GM12874 (cell line): ENCODE measurements around the gene CAPN1.

ENCODE experiments used
- TF ChIP-seq, protein P1 (sequence below): IDR thresholded peaks from 2 replicates; pipeline ENCODE4 v1.5.1; 2011; ENCODE audit warnings: low read depth, mild to moderate bottlenecking, control low read depth, low read length, moderate library complexity; ENCODE audit not compliant: insufficient read depth

Gene CAPN1

GRCh38 chr11:65205602-65205967 is 23.9 kb downstream of the CAPN1 start:
- TF ChIP-seq, protein P1, sequence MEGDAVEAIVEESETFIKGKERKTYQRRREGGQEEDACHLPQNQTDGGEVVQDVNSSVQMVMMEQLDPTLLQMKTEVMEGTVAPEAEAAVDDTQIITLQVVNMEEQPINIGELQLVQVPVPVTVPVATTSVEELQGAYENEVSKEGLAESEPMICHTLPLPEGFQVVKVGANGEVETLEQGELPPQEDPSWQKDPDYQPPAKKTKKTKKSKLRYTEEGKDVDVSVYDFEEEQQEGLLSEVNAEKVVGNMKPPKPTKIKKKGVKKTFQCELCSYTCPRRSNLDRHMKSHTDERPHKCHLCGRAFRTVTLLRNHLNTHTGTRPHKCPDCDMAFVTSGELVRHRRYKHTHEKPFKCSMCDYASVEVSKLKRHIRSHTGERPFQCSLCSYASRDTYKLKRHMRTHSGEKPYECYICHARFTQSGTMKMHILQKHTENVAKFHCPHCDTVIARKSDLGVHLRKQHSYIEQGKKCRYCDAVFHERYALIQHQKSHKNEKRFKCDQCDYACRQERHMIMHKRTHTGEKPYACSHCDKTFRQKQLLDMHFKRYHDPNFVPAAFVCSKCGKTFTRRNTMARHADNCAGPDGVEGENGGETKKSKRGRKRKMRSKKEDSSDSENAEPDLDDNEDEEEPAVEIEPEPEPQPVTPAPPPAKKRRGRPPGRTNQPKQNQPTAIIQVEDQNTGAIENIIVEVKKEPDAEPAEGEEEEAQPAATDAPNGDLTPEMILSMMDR: no peak

DNA sequence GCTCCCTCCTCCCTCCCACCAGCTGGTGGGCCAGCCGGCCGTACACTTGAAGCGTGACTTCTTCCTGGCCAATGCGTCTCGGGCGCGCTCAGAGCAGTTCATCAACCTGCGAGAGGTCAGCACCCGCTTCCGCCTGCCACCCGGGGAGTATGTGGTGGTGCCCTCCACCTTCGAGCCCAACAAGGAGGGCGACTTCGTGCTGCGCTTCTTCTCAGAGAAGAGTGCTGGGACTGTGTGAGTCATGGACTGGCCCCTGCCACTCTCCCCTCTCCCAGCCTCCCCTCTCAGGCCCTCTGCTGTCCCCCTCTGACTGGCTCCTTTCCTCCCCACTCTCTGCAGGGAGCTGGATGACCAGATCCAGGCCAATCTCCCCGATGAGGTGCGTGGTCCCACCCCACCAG is 24.7 kb downstream of the CAPN1 start:
- TF ChIP-seq, protein P1: no peak

- TF ChIP-seq, protein P1: no peak
Observed at GRCh38 chr11:65206901-65207300, 25.2 kb downstream of the CAPN1 start.

DNA sequence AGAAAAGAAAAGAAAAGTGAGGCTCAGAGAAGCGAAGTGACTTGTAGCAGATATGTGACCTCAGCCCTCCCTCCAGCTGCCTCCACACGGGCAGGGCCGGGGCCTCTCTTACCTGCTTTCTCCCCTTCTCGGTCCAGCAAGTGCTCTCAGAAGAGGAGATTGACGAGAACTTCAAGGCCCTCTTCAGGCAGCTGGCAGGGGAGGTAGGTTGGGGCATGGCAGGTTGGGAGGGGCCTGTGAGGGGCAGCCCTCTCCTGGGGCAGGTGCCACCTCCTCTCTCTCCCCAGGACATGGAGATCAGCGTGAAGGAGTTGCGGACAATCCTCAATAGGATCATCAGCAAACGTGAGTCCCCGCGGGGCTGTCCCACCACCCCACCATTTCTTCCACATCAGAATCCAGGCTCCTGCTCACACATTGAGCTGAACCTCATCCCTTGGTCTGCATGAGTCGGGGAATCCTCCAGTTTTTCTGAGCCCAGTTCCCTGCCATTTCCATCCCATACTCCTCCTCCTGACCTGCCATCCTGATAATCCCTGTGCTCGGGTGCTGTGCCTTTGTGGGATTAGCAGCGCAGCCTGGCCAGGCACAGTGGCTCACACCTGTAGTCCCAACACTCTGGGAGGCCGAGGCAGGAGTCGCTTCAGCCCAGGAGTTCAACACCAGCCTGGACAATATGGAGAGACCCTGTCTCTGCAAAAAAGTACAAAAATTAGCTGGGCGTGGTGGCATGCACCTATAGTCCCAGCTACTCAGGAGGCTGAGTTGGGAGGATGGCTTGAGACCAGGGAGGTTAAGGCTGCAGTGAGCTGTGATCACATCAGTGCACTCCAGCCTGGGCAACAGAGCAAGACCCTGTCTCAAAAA is 26.4 kb downstream of the CAPN1 start:
- TF ChIP-seq, protein P1: no peak

GRCh38 chr11:65208785-65209710 is 27.3 kb downstream of the CAPN1 start:
- TF ChIP-seq, protein P1: no peak

GRCh38 chr11:65209711-65210360 is 28.1 kb downstream of the CAPN1 start:
- TF ChIP-seq, protein P1: no peak

DNA sequence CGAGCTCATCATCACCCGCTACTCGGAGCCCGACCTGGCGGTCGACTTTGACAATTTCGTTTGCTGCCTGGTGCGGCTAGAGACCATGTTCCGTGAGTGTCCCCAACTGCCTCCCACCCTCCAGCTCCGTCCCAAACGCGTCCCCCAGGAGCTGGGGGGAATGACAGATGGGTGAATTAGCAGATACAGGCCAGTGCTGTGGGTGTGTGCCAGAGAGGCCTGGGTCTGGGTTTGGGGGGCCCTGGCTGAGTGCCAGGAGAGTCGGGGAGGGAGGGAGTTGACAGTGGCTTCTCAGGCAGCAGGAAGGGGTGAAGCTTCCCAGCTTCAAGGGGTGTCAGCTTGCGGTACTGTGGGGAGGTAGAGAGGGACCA is 28.6 kb downstream of the CAPN1 start:
- TF ChIP-seq, protein P1: no peak
